IPS-11a (cell line): ENCODE measurements around the gene NTM.

Experiments
- H3K4me3 ChIP-seq: one replicate; pipeline ENCODE4 v1.5.1; 2013; ENCODE audit warnings: low read depth, low read length, control low read depth

Gene NTM

GRCh38 chr11:131592734-131593133, 222.3 kb downstream of the NTM start:
- H3K4me3 ChIP-seq = no peak overlapping the region

- no peak overlapping the region for H3K4me3 ChIP-seq
Observed at GRCh38 chr11:131593301-131593700, 222.9 kb downstream of the NTM start.

- H3K4me3 ChIP-seq = no peak overlapping the region
Observed at GRCh38 chr11:131595797-131596196, 225.4 kb downstream of the NTM start.

- no peak overlapping the region for H3K4me3 ChIP-seq
Observed at GRCh38 chr11:131597890-131598289, 227.5 kb downstream of the NTM start.

- H3K4me3 ChIP-seq = no peak overlapping the region
Observed at GRCh38 chr11:131598305-131598704, 227.9 kb downstream of the NTM start.

GRCh38 chr11:131599285-131599684, 228.9 kb downstream of the NTM start:
- no peak overlapping the region for H3K4me3 ChIP-seq

- no peak overlapping the region for H3K4me3 ChIP-seq
Observed at GRCh38 chr11:131600628-131601027, 230.2 kb downstream of the NTM start.

- H3K4me3 ChIP-seq = no peak overlapping the region
Observed at GRCh38 chr11:131601586-131601985, 231.2 kb downstream of the NTM start.

GRCh38 chr11:131602431-131602830, 232.0 kb downstream of the NTM start:
- H3K4me3 ChIP-seq = no peak overlapping the region

GRCh38 chr11:131606811-131607335, 236.5 kb downstream of the NTM start:
- no peak overlapping the region for H3K4me3 ChIP-seq

- H3K4me3 ChIP-seq = no peak overlapping the region
Observed at GRCh38 chr11:131609337-131609736, 238.9 kb downstream of the NTM start.

GRCh38 chr11:131609921-131610320, 239.5 kb downstream of the NTM start:
- H3K4me3 ChIP-seq = no peak overlapping the region

- H3K4me3 ChIP-seq = no peak overlapping the region
Observed at GRCh38 chr11:131611322-131611721, 240.9 kb downstream of the NTM start.

- no peak overlapping the region for H3K4me3 ChIP-seq
Observed at GRCh38 chr11:131612533-131612932, 242.1 kb downstream of the NTM start.

GRCh38 chr11:131614631-131615030, 244.2 kb downstream of the NTM start:
- H3K4me3 ChIP-seq = no peak overlapping the region

- no peak overlapping the region for H3K4me3 ChIP-seq
Observed at GRCh38 chr11:131615611-131616010, 245.2 kb downstream of the NTM start.

- no peak overlapping the region for H3K4me3 ChIP-seq
Observed at GRCh38 chr11:131616481-131617140, 246.2 kb downstream of the NTM start.

- H3K4me3 ChIP-seq = no peak overlapping the region
Observed at GRCh38 chr11:131618201-131618600, 247.8 kb downstream of the NTM start.

- no peak overlapping the region for H3K4me3 ChIP-seq
Observed at GRCh38 chr11:131622193-131622592, 251.8 kb downstream of the NTM start.

GRCh38 chr11:131624531-131624930, 254.1 kb downstream of the NTM start:
- H3K4me3 ChIP-seq = no peak overlapping the region

- no peak overlapping the region for H3K4me3 ChIP-seq
Observed at GRCh38 chr11:131626788-131627187, 256.4 kb downstream of the NTM start.

GRCh38 chr11:131628739-131629138, 258.3 kb downstream of the NTM start:
- H3K4me3 ChIP-seq = no peak overlapping the region

- no peak overlapping the region for H3K4me3 ChIP-seq
Observed at GRCh38 chr11:131629925-131630540, 259.6 kb downstream of the NTM start.
